D721Med (cell line): ENCODE results near the gene KCNJ9.

Source experiments
- DNase-seq: peaks from one replicate; pipeline ENCODE4 v3.0.0; 2011; ENCODE audit warnings: low spot score; ENCODE audit not compliant: insufficient read length
- FAIRE-seq: peaks from 2 replicates; lab custom pipeline; 2011; peaks lifted over from hg19 to GRCh38; lab: Jason Lieb, UNC
- CTCF ChIP-seq: IDR thresholded peaks from 2 replicates; pipeline ENCODE4 v1.5.1; 2012; ENCODE audit warnings: mild to moderate bottlenecking, control low read depth; ENCODE audit not compliant: insufficient read depth; ENCODE audit errors: missing control alignments

KCNJ9 gene

GRCh38 chr1:160087118-160087662, 5.9 kb downstream of the KCNJ9 start:
- DNase-seq (no peak), FAIRE-seq (no peak)
- no peak for TF ChIP-seq CTCF

GRCh38 chr1:160089883-160090282, 8.5 kb downstream of the KCNJ9 start:
- DNase-seq (no peak), FAIRE-seq (no peak)
- no peak for TF ChIP-seq CTCF

- TF ChIP-seq CTCF = no peak
- FAIRE-seq (no peak), DNase-seq (no peak)
These were observed 9.4 kb downstream of the KCNJ9 start for GRCh38 chr1:160090760-160091159.

- TF ChIP-seq CTCF = no peak
- DNase-seq = no peak
- FAIRE-seq = no peak
These were observed 10.4 kb downstream of the KCNJ9 start for GRCh38 chr1:160091666-160092223.

GRCh38 chr1:160092366-160093068, 11.2 kb downstream of the KCNJ9 start:
- TF ChIP-seq CTCF = no peak
- FAIRE-seq (no peak), DNase-seq (no peak)

GRCh38 chr1:160093069-160093395, 11.7 kb downstream of the KCNJ9 start:
- DNase-seq (no peak), FAIRE-seq (no peak)
- TF ChIP-seq CTCF = no peak

GRCh38 chr1:160093624-160094290, 12.4 kb downstream of the KCNJ9 start:
- no peak for FAIRE-seq
- no peak for TF ChIP-seq CTCF
- DNase-seq = no peak
